HEK293 (cell line): ENCODE data around the gene ZC3H8.
A peak's percentile ranks its signal among the peaks of the same experiment; 100 is the strongest.

Source experiments
- BCL11A ChIP-seq: fragments of 450-650 bp; formaldehyde crosslinking; IDR thresholded peaks from 2 replicates; pipeline ENCODE4 v1.5.1; 2016; ENCODE audit warnings: low read depth, missing biosample characterization, missing genetic modification characterization
- BCL11B ChIP-seq: fragments of 450-650 bp; formaldehyde crosslinking; IDR thresholded peaks from 2 replicates; pipeline ENCODE4 v1.5.1; 2016; ENCODE audit warnings: low read depth, missing biosample characterization, missing genetic modification characterization
- EGR2 ChIP-seq: fragments of 450-650 bp; formaldehyde crosslinking; IDR thresholded peaks from 2 replicates; pipeline ENCODE4 v1.5.1; 2016; ENCODE audit warnings: low read depth, missing biosample characterization, missing genetic modification characterization
- GLIS1 ChIP-seq: fragments of 450-650 bp; formaldehyde crosslinking; IDR thresholded peaks from 2 replicates; pipeline ENCODE4 v1.5.1; 2016; ENCODE audit warnings: missing biosample characterization, missing genetic modification characterization
- GLIS2 ChIP-seq: fragments of 450-650 bp; formaldehyde crosslinking; IDR thresholded peaks from 2 replicates; pipeline ENCODE4 v1.5.1; 2016; ENCODE audit warnings: missing biosample characterization, missing genetic modification characterization
- KLF1 ChIP-seq: fragments of 450-650 bp; formaldehyde crosslinking; IDR thresholded peaks from 2 replicates; pipeline ENCODE4 v1.5.1; 2016; ENCODE audit warnings: missing biosample characterization, missing genetic modification characterization
- MEIS1 ChIP-seq: sonication (generic); formaldehyde crosslinking; IDR thresholded peaks from 2 replicates; pipeline ENCODE4 v1.8.1; 2022; ENCODE audit warnings: missing genetic modification reagents, mild to moderate bottlenecking, borderline replicate concordance
- TSHZ1 ChIP-seq: fragments of 450-650 bp; formaldehyde crosslinking; IDR thresholded peaks from 2 replicates; pipeline ENCODE4 v1.5.1; 2016; ENCODE audit warnings: missing biosample characterization, missing genetic modification characterization, borderline replicate concordance
- ZBTB1 ChIP-seq: fragments of 450-650 bp; formaldehyde crosslinking; IDR thresholded peaks from 2 replicates; pipeline ENCODE4 v1.5.1; 2016; ENCODE audit warnings: missing biosample characterization, missing genetic modification characterization
- ZBTB26 ChIP-seq: fragments of 450-650 bp; formaldehyde crosslinking; optimal IDR thresholded peaks from 2 replicates; pipeline ENCODE3; 2016; ENCODE audit warnings: missing biosample characterization, mild to moderate bottlenecking, missing genetic modification characterization
- ZBTB6 ChIP-seq: fragments of 450-650 bp; formaldehyde crosslinking; IDR thresholded peaks from 2 replicates; pipeline ENCODE4 v1.5.1; 2017; ENCODE audit warnings: missing biosample characterization, missing genetic modification characterization
- ZNF146 ChIP-seq: fragments of 450-650 bp; formaldehyde crosslinking; IDR thresholded peaks from 2 replicates; pipeline ENCODE4 v1.5.1; 2016; ENCODE audit warnings: missing biosample characterization, missing genetic modification characterization
- ZNF175 ChIP-seq: fragments of 450-650 bp; formaldehyde crosslinking; IDR thresholded peaks from 2 replicates; pipeline ENCODE4 v1.5.1; 2016; ENCODE audit warnings: missing biosample characterization, missing genetic modification characterization
- ZNF221 ChIP-seq: fragments of 450-650 bp; formaldehyde crosslinking; IDR thresholded peaks from 2 replicates; pipeline ENCODE4 v1.5.1; 2017; ENCODE audit warnings: missing biosample characterization, missing genetic modification characterization, borderline replicate concordance
- ZNF24 ChIP-seq: fragments of 450-650 bp; formaldehyde crosslinking; IDR thresholded peaks from 2 replicates; pipeline ENCODE4 v1.5.1; 2016; ENCODE audit warnings: missing biosample characterization, missing genetic modification characterization
- ZNF302 ChIP-seq: fragments of 450-650 bp; formaldehyde crosslinking; IDR thresholded peaks from 2 replicates; pipeline ENCODE4 v1.5.1; 2016; ENCODE audit warnings: missing biosample characterization, missing genetic modification characterization, low read depth
- ZNF398 ChIP-seq: fragments of 450-650 bp; formaldehyde crosslinking; IDR thresholded peaks from 2 replicates; pipeline ENCODE4 v1.5.1; 2017; ENCODE audit warnings: missing biosample characterization, missing genetic modification characterization
- ZNF48 ChIP-seq: fragments of 450-650 bp; formaldehyde crosslinking; IDR thresholded peaks from 2 replicates; pipeline ENCODE4 v1.5.1; 2016; ENCODE audit warnings: missing biosample characterization, missing genetic modification characterization
- ZNF501 ChIP-seq: fragments of 450-650 bp; formaldehyde crosslinking; IDR thresholded peaks from 2 replicates; pipeline ENCODE4 v1.5.1; 2016; ENCODE audit warnings: missing biosample characterization, missing genetic modification characterization
- ZNF521 ChIP-seq: fragments of 450-650 bp; formaldehyde crosslinking; IDR thresholded peaks from 2 replicates; pipeline ENCODE4 v1.5.1; 2017; ENCODE audit warnings: missing biosample characterization, mild to moderate bottlenecking, missing genetic modification characterization
- ZNF585B ChIP-seq: fragments of 450-650 bp; formaldehyde crosslinking; IDR thresholded peaks from 2 replicates; pipeline ENCODE4 v1.5.1; 2016; ENCODE audit warnings: missing biosample characterization, missing genetic modification characterization
- ZNF600 ChIP-seq: fragments of 450-650 bp; formaldehyde crosslinking; IDR thresholded peaks from 2 replicates; pipeline ENCODE4 v1.5.1; 2016; ENCODE audit warnings: missing biosample characterization, missing genetic modification characterization
- ZNF621 ChIP-seq: fragments of 450-650 bp; formaldehyde crosslinking; IDR thresholded peaks from 2 replicates; pipeline ENCODE4 v1.5.1; 2017; ENCODE audit warnings: missing biosample characterization, missing genetic modification characterization
- ZNF623 ChIP-seq: fragments of 450-650 bp; formaldehyde crosslinking; IDR thresholded peaks from 2 replicates; pipeline ENCODE4 v1.5.1; 2016; ENCODE audit warnings: missing biosample characterization, missing genetic modification characterization
- ZNF645 ChIP-seq: fragments of 450-650 bp; formaldehyde crosslinking; IDR thresholded peaks from 2 replicates; pipeline ENCODE4; 2016; ENCODE audit warnings: missing biosample characterization, missing genetic modification characterization
- ZNF658 ChIP-seq: fragments of 450-650 bp; formaldehyde crosslinking; IDR thresholded peaks from 2 replicates; pipeline ENCODE4; 2016; ENCODE audit warnings: missing biosample characterization, missing genetic modification characterization
- ZNF701 ChIP-seq: fragments of 450-650 bp; formaldehyde crosslinking; IDR thresholded peaks from 2 replicates; pipeline ENCODE4 v1.5.1; 2016; ENCODE audit warnings: missing biosample characterization, missing genetic modification characterization
- ZNF704 ChIP-seq: fragments of 450-650 bp; formaldehyde crosslinking; IDR thresholded peaks from 2 replicates; pipeline ENCODE4 v1.5.1; 2016; ENCODE audit warnings: missing biosample characterization, missing genetic modification characterization
- ZNF707 ChIP-seq: fragments of 450-650 bp; formaldehyde crosslinking; IDR thresholded peaks from 2 replicates; pipeline ENCODE4 v1.5.1; 2016; ENCODE audit warnings: missing biosample characterization, missing genetic modification characterization
- ZNF777 ChIP-seq: fragments of 450-650 bp; formaldehyde crosslinking; IDR thresholded peaks from 2 replicates; pipeline ENCODE4 v1.5.1; 2017; ENCODE audit warnings: missing biosample characterization, missing genetic modification characterization, borderline replicate concordance
- ZNF843 ChIP-seq: fragments of 450-650 bp; formaldehyde crosslinking; IDR thresholded peaks from 2 replicates; pipeline ENCODE4 v1.5.1; 2016; ENCODE audit warnings: missing biosample characterization, missing genetic modification characterization
- ZXDB ChIP-seq: fragments of 450-650 bp; formaldehyde crosslinking; IDR thresholded peaks from 2 replicates; pipeline ENCODE4 v1.5.1; 2016; ENCODE audit warnings: missing biosample characterization, missing genetic modification characterization

Gene ZC3H8

GRCh38 chr2:112275311-112275886 lies 20.6 kb upstream of the ZC3H8 start, which contains the start of gene ZC3H6 (continued):
- TF ChIP-seq ZNF221 (tag by site-specific recombination) = no peak
- no peak for TF ChIP-seq ZNF704
- TF ChIP-seq BCL11A = peak; percentile 79; the same call in 1 of the 2 replicates
- TF ChIP-seq ZXDB (tag by site-specific recombination) = peak; percentile 99
- TF ChIP-seq GLIS2 (tag by site-specific recombination) = peak; percentile 80
- TF ChIP-seq ZNF645 (tag by site-specific recombination) = no peak
- TF ChIP-seq TSHZ1 = no peak
- TF ChIP-seq BCL11B (tag by site-specific recombination) = peak; percentile 92
- no peak for TF ChIP-seq ZNF175 (tag by site-specific recombination)
- no peak for TF ChIP-seq ZNF48 (tag by site-specific recombination)
- no peak for TF ChIP-seq MEIS1
- no peak for TF ChIP-seq ZNF585B
- TF ChIP-seq ZNF843 (tag by site-specific recombination) = no peak; the same call in 1 of the 2 replicates
- peak; percentile 26; the same call in 1 of the 2 replicates for TF ChIP-seq ZNF398 (tag by site-specific recombination)
- TF ChIP-seq ZBTB26 (tag by site-specific recombination) = peak; percentile 88
- no peak for TF ChIP-seq ZNF701
- TF ChIP-seq ZNF501 = peak; percentile 99
- TF ChIP-seq ZNF707 = no peak
- peak; percentile 73; the same call in 1 of the 2 replicates for TF ChIP-seq ZNF24 (tag by site-specific recombination)
- no peak for TF ChIP-seq ZNF621 (tag by site-specific recombination)
- TF ChIP-seq EGR2 = peak; percentile 60
- no peak for TF ChIP-seq ZNF521 (tag by site-specific recombination)
- peak; percentile 43; the same call in 1 of the 2 replicates for TF ChIP-seq ZNF600 (tag by site-specific recombination)
- TF ChIP-seq GLIS1 (tag by site-specific recombination) = peak; percentile 49; the same call in 1 of the 2 replicates
- TF ChIP-seq ZNF777 (tag by site-specific recombination) = no peak
- TF ChIP-seq ZNF302 (tag by site-specific recombination) = no peak
- TF ChIP-seq ZNF146 = peak; percentile 85
- TF ChIP-seq KLF1 (tag by site-specific recombination) = peak; percentile 74
- no peak for TF ChIP-seq ZBTB6 (tag by site-specific recombination)
- TF ChIP-seq ZNF623 (tag by site-specific recombination) = no peak
- no peak for TF ChIP-seq ZNF658 (tag by site-specific recombination)
- 0 out of 2 replicates have a peak, but pooled peaks have one; percentile 38 for TF ChIP-seq ZBTB1
